GM19467 (cell line): ENCODE measurements around the gene ARHGAP32.
"Not testable (repeated sequence)": the region's sequence is repeated elsewhere in the genome, so short reads cannot be mapped to it uniquely, and the experiment has no call there.

Experiments
- ATAC-seq: cut with Tn5 transposase; IDR thresholded peaks from one replicate; pipeline ENCODE4 v1.9.1; 2021; ENCODE audit warnings: mild to moderate bottlenecking, moderate library complexity; ENCODE audit not compliant: unreplicated experiment

The ARHGAP32 gene

DNA sequence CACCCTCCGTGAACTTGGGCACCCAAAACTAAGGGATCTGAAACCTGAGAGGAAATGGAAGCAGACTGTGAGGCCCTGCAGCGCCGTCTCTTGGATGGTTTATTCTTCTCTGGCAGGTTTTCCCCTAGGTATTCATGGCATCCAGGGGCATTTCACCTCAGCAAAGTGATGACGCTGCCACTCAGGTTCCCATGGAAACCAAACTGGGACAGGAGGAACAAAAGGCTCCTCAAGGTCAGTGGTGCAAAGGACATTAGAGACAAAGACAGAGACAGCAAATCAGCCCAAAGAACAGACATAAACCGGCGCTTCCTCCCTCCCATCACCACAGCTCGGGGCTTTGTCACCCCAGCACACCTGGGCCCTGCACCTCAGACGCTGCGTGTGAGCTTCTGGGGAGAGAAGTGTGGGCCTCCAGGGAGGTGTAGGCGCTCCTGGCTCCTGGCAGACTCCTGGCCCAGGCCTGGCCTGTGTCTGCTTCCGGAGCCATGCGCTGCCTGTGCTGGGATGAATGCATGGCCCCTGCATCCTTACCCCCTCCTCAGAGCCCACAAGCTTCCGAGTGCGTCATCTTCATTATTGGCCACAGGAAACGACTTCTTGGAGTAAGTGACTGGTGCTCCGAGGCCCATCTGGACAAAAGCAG is 255.4 kb downstream of the ARHGAP32 start:
- ATAC-seq: no peak

DNA sequence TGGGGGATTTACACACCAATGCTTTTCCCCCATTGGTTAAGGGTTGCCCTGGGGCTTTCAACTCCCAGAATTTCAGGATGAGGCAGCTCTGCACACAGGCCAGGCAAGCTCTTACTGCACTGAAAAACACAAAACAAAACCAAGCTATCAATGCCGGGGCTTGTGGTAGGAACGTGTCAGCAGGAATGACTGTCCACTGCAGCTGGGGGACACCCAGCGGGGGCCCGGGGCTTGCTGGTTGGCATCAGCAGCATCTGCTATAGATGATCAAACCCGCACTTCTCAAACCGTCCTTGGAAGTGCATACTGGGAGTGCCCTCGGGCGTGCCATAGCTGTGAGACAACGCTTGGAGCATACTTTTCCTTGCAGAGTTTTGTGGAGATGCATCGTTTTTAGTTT is 257.2 kb downstream of the ARHGAP32 start:
- no peak for ATAC-seq

DNA sequence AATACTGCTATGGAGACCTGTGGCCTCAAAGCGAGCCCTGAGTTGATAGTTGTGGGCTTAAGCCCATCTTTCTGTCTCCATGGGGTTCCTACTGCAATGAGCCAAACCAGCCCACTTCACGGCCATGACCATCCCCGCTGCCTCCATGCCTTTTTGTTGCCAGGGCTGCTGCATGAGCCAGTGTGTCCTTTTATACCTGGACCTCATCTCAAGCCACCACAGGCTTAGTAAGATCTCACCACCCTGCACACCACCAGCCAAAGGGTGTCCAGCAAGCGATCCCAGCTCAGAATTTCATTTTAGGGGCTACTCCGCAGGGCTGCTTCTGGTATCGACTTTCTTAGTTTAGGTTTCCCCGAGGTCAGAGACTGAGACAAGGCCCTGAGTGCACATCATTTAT is 257.8 kb downstream of the ARHGAP32 start:
- ATAC-seq: no peak

- ATAC-seq: no peak
Measured at GRCh38 chr11:128933481-128934178, 258.5 kb downstream of the ARHGAP32 start.

GRCh38 chr11:128931668-128932067 is 260.5 kb downstream of the ARHGAP32 start:
- ATAC-seq: no peak

DNA sequence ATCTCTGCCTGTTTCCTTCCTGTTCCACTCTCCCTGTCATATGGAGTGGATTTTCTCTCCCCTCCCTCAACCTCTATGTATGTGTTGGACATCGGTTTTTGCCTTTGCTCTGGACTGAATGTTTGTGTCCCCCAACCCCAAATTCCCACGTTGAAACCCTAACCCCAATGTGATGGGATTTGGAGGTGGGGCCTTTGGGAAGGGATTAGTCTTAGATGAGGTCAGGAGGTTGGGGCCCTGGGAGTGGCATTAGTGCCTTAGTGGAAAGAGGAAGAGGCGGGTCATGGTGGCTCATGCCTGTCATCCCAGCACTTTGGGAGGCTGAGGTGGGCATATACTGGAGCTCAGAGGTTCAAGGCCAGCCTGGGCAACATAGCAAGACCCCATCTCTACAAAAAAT is 261.1 kb downstream of the ARHGAP32 start:
- no peak for ATAC-seq

- ATAC-seq: no peak
Measured at GRCh38 chr11:128929991-128930390, 262.1 kb downstream of the ARHGAP32 start.

DNA sequence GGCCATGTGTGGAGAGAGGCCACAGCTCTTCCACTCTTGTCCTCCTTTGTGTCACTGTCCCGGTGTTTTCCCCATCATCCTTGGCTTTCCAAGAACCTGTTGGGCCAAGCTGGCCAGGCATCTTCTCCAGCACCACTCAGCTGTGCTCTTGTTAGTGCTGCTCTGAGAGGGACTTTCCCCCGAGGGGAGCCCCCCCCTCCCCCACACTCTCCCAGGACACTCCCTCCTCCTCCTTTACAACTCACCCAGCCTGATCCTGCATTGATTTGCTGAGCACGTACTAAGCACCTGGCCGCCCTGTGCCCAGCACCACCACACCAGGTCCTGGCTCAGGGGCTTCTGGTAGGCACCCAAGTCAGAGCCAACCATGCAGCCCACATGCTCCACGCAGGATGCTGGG is 262.7 kb downstream of the ARHGAP32 start:
- no peak for ATAC-seq

- ATAC-seq: peak; percentile 99
Measured at GRCh38 chr11:128928400-128928799, 263.7 kb downstream of the ARHGAP32 start.

DNA sequence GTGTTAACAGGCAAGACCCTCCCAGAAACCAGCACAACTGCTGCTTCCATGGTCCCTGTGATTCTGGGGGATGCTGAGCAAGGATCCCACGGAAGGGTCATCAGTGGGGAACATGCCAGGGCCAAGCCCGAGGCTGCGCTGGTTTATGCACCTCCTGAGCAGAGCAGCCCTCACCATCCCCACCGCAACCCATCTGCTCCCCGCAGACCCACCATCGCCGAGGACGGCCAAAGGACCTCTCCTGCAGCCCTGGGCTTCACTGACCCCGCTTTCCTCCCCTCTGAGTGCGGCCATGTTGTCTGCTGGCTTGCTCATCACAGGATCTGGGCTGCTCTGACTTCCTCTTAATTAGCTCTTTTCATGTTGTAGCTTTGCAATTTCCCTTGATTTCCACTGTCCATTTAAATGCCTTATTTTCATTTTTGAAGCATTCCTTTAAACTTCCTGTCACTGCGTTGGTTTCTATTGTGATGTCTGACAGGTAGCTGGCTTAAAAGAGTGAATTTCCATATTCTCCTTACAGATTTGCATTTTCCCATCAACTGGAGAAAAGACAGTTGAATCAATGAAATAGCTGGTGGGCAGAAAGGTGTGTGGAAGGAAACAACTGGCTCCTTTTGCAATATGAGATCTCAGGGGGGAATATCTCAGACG is 264.3 kb downstream of the ARHGAP32 start:
- ATAC-seq: no peak

DNA sequence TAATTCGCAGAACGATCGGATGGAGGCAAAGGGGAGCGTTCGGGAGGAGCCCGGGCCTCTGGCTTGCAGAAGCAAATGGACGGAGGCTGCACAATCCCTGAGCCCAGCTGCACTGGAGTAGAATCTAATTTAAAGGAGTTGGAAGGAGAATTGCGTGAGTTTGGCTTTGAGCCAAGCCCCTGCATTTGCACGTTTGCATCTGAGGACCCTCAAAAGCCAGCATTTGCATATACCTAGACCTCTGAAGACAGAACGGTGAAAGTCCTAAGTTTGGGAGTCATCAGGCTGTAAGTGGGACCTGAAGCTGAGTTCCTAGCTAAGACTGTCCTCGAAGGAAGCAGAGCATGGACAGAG is 265.0 kb downstream of the ARHGAP32 start:
- ATAC-seq: no peak

GRCh38 chr11:128926437-128927107 is 265.6 kb downstream of the ARHGAP32 start:
- no peak for ATAC-seq

DNA sequence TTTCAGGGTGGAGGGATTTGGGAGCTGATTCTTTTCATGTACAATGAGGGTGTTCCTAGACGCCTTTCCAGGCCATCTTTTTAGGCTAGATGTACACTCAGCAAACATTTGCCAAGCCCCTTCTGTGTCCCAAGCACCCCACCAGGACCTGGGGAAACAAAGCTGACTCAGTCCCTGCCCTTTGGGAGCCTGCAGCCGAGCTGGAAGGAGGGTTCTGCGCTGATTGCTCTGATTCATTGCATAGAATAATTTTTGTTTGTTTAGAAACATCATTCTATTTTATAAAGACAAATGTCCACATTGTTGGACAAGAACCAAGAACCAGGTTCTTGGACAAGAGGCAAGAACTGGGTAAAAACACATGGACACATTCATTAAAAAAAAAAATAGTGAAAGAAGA is 266.1 kb downstream of the ARHGAP32 start:
- no peak for ATAC-seq

DNA sequence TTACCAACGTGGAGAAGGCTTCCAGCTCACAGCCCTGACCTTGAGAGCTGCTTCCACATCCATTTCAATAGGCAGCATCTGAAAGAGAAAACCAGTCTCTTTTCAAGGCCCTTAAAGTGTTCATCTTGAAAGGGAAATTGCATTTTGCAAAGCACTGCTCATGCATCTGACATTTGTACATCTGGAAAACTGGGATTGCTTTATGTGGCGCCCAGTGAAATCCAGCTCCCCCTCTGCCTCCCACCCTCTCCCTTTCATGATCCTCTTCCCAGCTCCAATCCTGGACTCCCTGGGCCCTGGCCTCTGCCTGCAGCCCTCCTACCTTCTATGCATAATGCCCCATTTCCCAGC is 266.9 kb downstream of the ARHGAP32 start:
- ATAC-seq: no peak

DNA sequence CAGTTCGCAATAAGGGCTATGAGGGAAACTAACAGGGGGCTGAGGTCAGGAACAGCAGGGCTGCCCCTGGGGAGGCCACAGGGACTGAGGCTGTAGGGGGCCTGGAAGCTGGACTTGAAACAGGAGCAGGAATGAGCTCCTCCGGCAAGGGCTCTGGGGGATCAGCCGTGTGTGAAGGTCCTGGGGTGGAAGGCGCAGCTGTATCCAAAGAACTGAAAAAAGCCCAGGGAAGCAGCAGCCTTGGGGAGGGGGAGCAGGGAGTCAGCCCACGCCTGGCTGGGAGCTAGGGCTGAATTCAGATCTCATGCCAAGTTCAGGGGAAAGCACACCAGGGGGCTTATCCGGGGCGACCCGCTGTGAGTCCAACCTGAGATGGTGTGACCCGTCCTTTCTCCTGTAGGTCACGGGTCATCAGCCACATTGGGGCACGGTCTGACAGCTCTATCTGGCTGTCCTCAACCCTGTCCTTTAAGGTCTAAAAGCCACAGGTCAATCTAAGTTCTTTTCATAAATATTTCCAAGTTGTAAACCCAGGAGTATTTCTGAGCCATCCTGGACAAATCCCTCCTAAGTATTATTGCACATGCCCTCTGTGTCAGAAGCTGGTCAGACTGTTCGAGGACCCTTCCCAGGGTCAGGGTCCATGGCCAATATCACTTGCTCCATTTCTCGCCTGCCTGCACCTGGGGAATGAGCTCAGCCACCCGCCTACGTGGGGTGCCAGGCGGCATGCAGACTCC is 267.4 kb downstream of the ARHGAP32 start:
- no peak for ATAC-seq

DNA sequence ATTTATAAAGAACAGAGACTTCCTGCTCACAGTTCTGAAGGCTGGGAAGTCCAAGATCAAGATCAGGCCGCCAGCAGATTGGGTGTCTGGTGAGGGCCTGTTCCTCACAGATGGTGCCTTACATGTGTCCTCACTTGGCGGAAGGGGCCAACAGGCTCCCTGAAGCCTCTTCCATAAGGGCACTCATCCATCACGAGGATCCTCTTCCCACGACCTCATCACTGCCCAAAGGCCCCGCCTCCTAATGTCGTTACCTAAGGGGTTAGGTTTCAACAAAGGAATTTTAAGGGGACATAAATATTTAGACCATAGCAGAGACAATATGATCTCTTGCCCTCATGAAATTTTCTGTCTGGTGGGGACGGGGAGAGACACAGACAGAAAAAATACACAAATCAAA is 268.0 kb downstream of the ARHGAP32 start:
- no peak for ATAC-seq

DNA sequence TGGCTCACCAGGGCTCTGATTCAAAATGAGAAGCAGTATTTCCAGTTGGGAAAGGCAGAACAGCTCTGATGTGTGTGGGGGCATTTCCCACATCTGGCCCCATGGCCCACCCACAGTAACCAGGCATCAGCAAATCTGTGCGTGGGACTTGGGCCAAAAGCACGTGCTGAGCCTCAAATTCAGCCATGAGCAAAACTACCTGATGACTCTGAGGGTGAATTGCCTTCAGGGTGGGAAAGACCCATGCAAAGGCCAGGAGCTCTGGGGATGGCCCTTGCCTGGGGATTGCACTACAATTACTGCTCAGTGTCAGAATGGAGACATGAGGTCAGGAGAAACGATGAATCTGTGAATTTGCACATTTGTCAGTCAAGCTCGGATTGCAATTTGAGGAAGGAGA is 270.3 kb downstream of the ARHGAP32 start:
- no peak for ATAC-seq

- no peak for ATAC-seq
Measured at GRCh38 chr11:128920666-128921065, 271.5 kb downstream of the ARHGAP32 start.

- not testable (repeated sequence) for ATAC-seq
Measured at GRCh38 chr11:128919635-128920034, 272.5 kb downstream of the ARHGAP32 start.

DNA sequence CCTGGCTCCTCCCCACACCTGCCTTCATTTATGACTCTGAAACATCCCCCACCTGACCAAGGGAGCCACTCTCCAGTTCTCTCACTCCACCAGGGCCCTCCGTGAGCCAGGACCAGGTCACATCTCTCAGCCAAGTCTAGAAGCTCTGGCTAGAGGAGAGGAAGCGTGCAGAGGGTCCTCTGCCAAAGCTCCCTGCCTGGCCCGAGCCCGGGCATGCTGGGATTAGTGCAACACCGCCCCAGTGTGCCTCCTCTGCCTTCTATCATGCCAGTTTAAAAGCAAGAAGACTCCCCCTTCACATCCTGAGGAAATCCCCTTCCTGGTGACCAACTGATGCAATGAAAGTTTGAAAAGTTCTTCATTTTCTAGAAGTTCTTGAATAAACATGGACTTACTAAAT is 272.9 kb downstream of the ARHGAP32 start:
- no peak for ATAC-seq

DNA sequence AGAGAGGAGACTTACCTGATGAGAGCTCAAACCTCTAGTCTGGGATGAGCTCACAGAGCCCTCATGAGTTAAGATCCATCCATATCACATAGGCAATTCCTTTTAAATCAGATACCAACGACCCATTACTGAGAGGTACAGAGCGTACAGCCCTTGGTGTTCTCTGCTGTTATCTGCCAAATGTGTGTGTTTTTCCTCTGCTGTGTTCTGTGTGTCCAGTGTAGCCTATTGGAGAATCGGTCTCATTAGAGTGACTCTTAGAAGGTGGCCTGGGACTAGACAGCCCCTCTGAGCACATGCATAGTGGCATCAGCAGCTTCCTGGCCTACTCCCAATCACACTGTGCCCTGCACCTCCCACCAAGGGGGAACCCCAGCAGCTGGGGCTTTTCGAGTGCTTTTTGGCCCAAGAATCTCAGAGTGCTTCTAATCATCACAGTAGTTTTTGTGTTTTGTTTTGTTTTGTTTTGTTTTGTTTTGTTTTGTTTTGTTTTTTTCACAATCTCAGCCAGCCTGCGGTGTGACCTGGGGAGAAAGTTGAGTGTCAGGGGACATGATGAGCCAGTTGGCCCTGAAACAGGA is 274.9 kb downstream of the ARHGAP32 start:
- ATAC-seq: no peak
